ENCODE data around the gene EEF1A1.

EEF1A1 gene

GRCh38 chr6:73487473-73487872, 33.4 kb downstream of the EEF1A1 start:
- TF ChIP-seq CTCF (conservative IDR thresholded peaks at IDR 0.05; ENCODE audit: low read depth, low read length) = no peak
- DNase-seq (ENCODE audit: low read depth) = no peak
- no peak overlapping the region for H3K4me3 ChIP-seq (ENCODE audit: low read depth, low read length)

DNA sequence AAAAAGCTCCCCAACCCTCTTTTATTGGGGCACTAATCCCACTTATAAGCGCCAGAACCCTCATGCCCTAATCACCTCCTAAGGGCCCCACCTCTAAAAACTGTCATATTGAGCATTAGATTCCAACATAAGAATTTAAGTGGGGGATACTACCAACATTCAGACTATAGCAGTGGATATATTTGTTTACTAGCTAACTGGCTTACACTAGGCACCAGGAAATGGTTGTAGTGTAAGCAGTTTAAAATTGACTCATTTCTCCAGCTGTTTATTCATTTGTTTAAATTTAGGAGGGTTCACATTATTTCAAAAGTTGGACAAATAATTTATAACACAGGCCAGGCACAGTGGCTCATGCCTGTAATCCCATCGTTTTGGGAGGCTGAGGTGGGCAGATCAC, 36.4 kb downstream of the EEF1A1 start:
- no peak overlapping the region for H3K4me3 ChIP-seq (ENCODE audit: low read depth, low read length)
- DNase-seq (ENCODE audit: low read depth) = no peak
- TF ChIP-seq CTCF (conservative IDR thresholded peaks at IDR 0.05; ENCODE audit: low read depth, low read length) = no peak

DNA sequence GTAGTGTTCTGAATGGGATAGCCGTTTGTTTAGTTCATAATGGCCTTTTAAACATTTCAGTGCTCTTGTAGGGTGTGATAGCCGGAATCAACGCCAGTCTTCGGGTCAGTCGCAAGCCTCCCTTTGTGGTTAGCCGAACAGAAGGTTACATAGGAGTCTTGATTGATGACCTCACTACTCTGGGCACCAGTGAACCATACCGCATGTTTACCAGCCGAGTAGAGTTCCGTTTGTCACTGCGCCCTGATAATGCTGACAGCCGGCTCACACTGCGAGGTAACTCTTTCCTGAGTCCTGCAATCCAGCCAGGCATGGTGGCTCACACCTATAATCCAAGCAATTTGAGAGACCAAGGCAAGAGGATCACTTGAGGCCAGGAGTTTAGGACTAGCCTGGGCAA, 38.9 kb downstream of the EEF1A1 start:
- DNase-seq (ENCODE audit: low read depth) = no peak
- no peak for TF ChIP-seq CTCF (conservative IDR thresholded peaks at IDR 0.05; ENCODE audit: low read depth, low read length)
- H3K4me3 ChIP-seq (ENCODE audit: low read depth, low read length) = no peak overlapping the region

GRCh38 chr6:73477407-73477806, 43.4 kb downstream of the EEF1A1 start:
- no peak overlapping the region for H3K4me3 ChIP-seq (ENCODE audit: low read depth, low read length)
- no peak for TF ChIP-seq CTCF (conservative IDR thresholded peaks at IDR 0.05; ENCODE audit: low read depth, low read length)
- DNase-seq (ENCODE audit: low read depth) = no peak

GRCh38 chr6:73476723-73477122, 44.1 kb downstream of the EEF1A1 start:
- TF ChIP-seq CTCF (conservative IDR thresholded peaks at IDR 0.05; ENCODE audit: low read depth, low read length) = no peak
- no peak overlapping the region for H3K4me3 ChIP-seq (ENCODE audit: low read depth, low read length)
- no peak for DNase-seq (ENCODE audit: low read depth)

DNA sequence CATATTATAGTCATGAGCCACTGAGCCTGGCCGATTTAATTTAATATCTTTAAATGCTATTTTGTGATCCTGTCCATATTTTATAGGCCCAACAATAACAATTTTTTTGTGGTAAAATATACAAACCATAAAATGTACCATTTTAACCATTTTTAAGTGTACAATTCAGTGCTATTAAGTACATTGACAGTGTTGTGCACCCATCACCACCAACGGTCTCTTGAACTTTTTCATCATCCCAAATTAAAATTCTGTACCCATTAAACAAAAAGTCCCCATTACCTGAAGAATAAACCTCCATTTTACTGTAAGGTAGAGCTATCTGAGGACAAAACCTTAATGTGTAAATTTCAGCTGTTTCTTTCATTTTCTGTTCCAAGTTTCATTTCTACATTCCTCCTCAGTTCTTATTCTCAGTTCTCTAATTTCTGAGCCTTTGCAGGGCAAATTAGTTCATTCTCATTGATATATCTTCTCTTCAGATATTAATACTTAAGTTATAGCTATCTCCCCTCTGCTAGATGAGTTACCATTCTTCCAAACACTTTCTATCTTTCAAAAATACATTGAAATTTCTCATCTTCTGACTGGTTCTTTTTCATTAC, 49.0 kb downstream of the EEF1A1 start:
- H3K4me3 ChIP-seq (ENCODE audit: low read depth, low read length) = no peak overlapping the region
- DNase-seq (ENCODE audit: low read depth) = no peak
- no peak for TF ChIP-seq CTCF (conservative IDR thresholded peaks at IDR 0.05; ENCODE audit: low read depth, low read length)

Data from choroid plexus epithelial cell (primary cell).